Measurements from ENCODE around the gene TUSC7. TPM values are rescaled to one million over a fixed set of nuclear protein-coding genes. Genes with fewer than 3 reads are reported as not detected.

Gene TUSC7
- total RNA-seq, 2 donors from 2014 or later = not detected

GRCh38 chr3:116734243-116734642, 24.7 kb downstream of the TUSC7 start:
- no peak for ATAC-seq (replicated peaks)
- no peaks in the 10 kb centered on the region for H3K9me3 Mint-ChIP-seq

GRCh38 chr3:116739678-116740077, 30.1 kb downstream of the TUSC7 start:
- H3K4me1 Mint-ChIP-seq = no peaks in the 10 kb centered on the region
- no peaks in the 10 kb centered on the region for H3K36me3 Mint-ChIP-seq (ENCODE audit: low read depth)
- no peak overlapping the region for H3K27ac Mint-ChIP-seq
- H3K4me3 Mint-ChIP-seq = no peak overlapping the region
- no peaks in the 10 kb centered on the region for H3K27me3 Mint-ChIP-seq
- ATAC-seq (replicated peaks) = no peak
- no peaks in the 10 kb centered on the region for H3K9me3 Mint-ChIP-seq

More at GRCh38 chr3:116734243-116734642, 24.7 kb downstream of the TUSC7 start:
- H3K36me3 Mint-ChIP-seq (ENCODE audit: low read depth) = no peaks in the 10 kb centered on the region
- no peaks in the 10 kb centered on the region for H3K4me1 Mint-ChIP-seq
- H3K27ac Mint-ChIP-seq = no peak overlapping the region
- H3K4me3 Mint-ChIP-seq = no peak overlapping the region
- no peaks in the 10 kb centered on the region for H3K27me3 Mint-ChIP-seq

- no peaks in the 10 kb centered on the region for H3K4me1 Mint-ChIP-seq
- no peaks in the 10 kb centered on the region for H3K9me3 Mint-ChIP-seq
- no peaks in the 10 kb centered on the region for H3K27me3 Mint-ChIP-seq
- H3K27ac Mint-ChIP-seq = no peak overlapping the region
- no peak for ATAC-seq (replicated peaks)
- no peak overlapping the region for H3K4me3 Mint-ChIP-seq
- H3K36me3 Mint-ChIP-seq (ENCODE audit: low read depth) = no peaks in the 10 kb centered on the region
These were observed 30.7 kb downstream of the TUSC7 start for GRCh38 chr3:116740293-116740692.

- no peak for ATAC-seq (replicated peaks)
- Mint-ChIP-seq H3K4me1 (no peaks in the 10 kb centered on the region), H3K36me3 (ENCODE audit: low read depth) (no peaks in the 10 kb centered on the region), H3K27me3 (no peaks in the 10 kb centered on the region), H3K4me3 (no peak overlapping the region), H3K9me3 (peaks cover 5% of the 10 kb centered on the region), H3K27ac (no peak overlapping the region)
These were observed 31.9 kb downstream of the TUSC7 start for GRCh38 chr3:116741467-116741866.

GRCh38 chr3:116743062-116743461, 33.5 kb downstream of the TUSC7 start:
- Mint-ChIP-seq H3K9me3 (peaks cover 5% of the 10 kb centered on the region), H3K4me1 (no peaks in the 10 kb centered on the region), H3K27ac (no peak overlapping the region), H3K4me3 (no peak overlapping the region), H3K36me3 (ENCODE audit: low read depth) (no peaks in the 10 kb centered on the region), H3K27me3 (no peaks in the 10 kb centered on the region)
- no peak for ATAC-seq (replicated peaks)

- no peaks in the 10 kb centered on the region for H3K36me3 Mint-ChIP-seq (ENCODE audit: low read depth)
- no peak overlapping the region for H3K4me3 Mint-ChIP-seq
- no peaks in the 10 kb centered on the region for H3K27me3 Mint-ChIP-seq
- H3K27ac Mint-ChIP-seq = no peak overlapping the region
- H3K4me1 Mint-ChIP-seq = no peaks in the 10 kb centered on the region
- no peak for ATAC-seq (replicated peaks)
- peaks cover 5% of the 10 kb centered on the region for H3K9me3 Mint-ChIP-seq
These were observed 39.8 kb downstream of the TUSC7 start for GRCh38 chr3:116749388-116749787.

GRCh38 chr3:116757315-116757714, 47.7 kb downstream of the TUSC7 start:
- Mint-ChIP-seq H3K36me3 (ENCODE audit: low read depth) (no peaks in the 10 kb centered on the region), H3K9me3 (no peaks in the 10 kb centered on the region), H3K27ac (no peak overlapping the region), H3K27me3 (peaks cover 10% of the 10 kb centered on the region), H3K4me3 (no peak overlapping the region), H3K4me1 (no peaks in the 10 kb centered on the region)
- no peak for ATAC-seq (replicated peaks)

- Mint-ChIP-seq H3K4me3 (no peak overlapping the region), H3K27me3 (peaks cover 10% of the 10 kb centered on the region), H3K9me3 (no peaks in the 10 kb centered on the region), H3K36me3 (ENCODE audit: low read depth) (no peaks in the 10 kb centered on the region), H3K4me1 (no peaks in the 10 kb centered on the region), H3K27ac (no peak overlapping the region)
- no peak for ATAC-seq (replicated peaks)
These were observed 49.7 kb downstream of the TUSC7 start for GRCh38 chr3:116759316-116759715.

Measured in activated T-helper 17 cell treated with anti-CD3 and anti-CD28 coated beads, Interleukin-2, amount 50 U/mL, for 72 hours (primary cell).